Mammary epithelial cell (primary cell): Measurements from ENCODE around the gene JCAD.
"Not testable (repeated sequence)": the region's sequence is repeated elsewhere in the genome, so short reads cannot be mapped to it uniquely, and the experiment has no call there.

Experiments
- EZH2 ChIP-seq: IDR thresholded peaks from 2 replicates; pipeline ENCODE4 v1.6.1; 2012; ENCODE audit warnings: low read length, inconsistent platforms, borderline replicate concordance
- TF ChIP-seq, protein P1 (sequence below), 2 donors: IDR thresholded peaks in 1 of 2; conservative IDR thresholded peaks in 1 of 2; 2 replicates each; pipeline ENCODE4 v1.5.1; 2011 to 2012; ENCODE audit warnings: inconsistent platforms in 2 of 2, low read length in 2 of 2, mild to moderate bottlenecking in 2 of 2, control low read depth in 1 of 2, low read depth in 1 of 2; ENCODE audit not compliant: insufficient read depth in 1 of 2; ENCODE audit errors: extremely low read depth in 1 of 2

DNA sequence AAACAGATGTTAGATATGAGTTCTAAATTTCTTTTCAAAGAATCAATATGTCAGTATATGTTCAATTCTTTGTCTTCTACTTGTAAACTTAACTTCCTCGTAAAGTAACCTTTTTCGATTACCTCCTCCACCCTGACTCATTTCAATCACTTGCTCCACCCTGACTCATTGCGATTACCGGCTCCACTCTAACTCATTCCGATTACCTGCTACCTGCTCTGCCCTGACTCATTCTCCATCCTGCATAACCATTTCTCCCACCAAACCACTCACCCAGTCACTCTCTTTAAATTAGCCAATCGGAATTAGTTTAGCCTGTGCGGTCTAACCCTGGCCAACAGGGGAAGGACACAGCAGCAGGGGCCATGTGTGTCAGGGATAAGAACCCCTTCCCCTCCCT lies 40.3 kb upstream of the JCAD start:
- not testable (repeated sequence) for TF ChIP-seq EZH2
- TF ChIP-seq, protein P1, sequence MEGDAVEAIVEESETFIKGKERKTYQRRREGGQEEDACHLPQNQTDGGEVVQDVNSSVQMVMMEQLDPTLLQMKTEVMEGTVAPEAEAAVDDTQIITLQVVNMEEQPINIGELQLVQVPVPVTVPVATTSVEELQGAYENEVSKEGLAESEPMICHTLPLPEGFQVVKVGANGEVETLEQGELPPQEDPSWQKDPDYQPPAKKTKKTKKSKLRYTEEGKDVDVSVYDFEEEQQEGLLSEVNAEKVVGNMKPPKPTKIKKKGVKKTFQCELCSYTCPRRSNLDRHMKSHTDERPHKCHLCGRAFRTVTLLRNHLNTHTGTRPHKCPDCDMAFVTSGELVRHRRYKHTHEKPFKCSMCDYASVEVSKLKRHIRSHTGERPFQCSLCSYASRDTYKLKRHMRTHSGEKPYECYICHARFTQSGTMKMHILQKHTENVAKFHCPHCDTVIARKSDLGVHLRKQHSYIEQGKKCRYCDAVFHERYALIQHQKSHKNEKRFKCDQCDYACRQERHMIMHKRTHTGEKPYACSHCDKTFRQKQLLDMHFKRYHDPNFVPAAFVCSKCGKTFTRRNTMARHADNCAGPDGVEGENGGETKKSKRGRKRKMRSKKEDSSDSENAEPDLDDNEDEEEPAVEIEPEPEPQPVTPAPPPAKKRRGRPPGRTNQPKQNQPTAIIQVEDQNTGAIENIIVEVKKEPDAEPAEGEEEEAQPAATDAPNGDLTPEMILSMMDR (conservative IDR thresholded peaks at IDR 0.05 in 1 of 2, IDR thresholded peaks at IDR 0.05 in 1 of 2; ENCODE audit: extremely low read depth in 1 of 2, insufficient read depth in 1 of 2, low read depth in 1 of 2, low read length in 2 of 2): not testable (repeated sequence)
